HUES48 (cell line): ENCODE measurements around the gene PLXNA1.

ENCODE experiments used
- H3K27ac ChIP-seq: one replicate; pipeline ENCODE4 v1.7.0; 2013; ENCODE audit warnings: low read depth, low read length, inconsistent platforms
- H3K27me3 ChIP-seq: 2 replicates; pipeline ENCODE4 v1.6.1; 2013; ENCODE audit warnings: mild to moderate bottlenecking, low read length; ENCODE audit not compliant: control insufficient read depth, insufficient read depth
- H3K36me3 ChIP-seq: 2 replicates; pipeline ENCODE4 v1.6.1; 2013; ENCODE audit warnings: low read length; ENCODE audit not compliant: control insufficient read depth, insufficient read depth
- H3K4me1 ChIP-seq: 2 replicates; pipeline ENCODE4 v1.6.1; 2013; ENCODE audit warnings: mild to moderate bottlenecking, low read length; ENCODE audit not compliant: control insufficient read depth, insufficient read depth
- H3K4me3 ChIP-seq: 2 replicates; pipeline ENCODE4 v1.5.1; 2013; ENCODE audit warnings: mild to moderate bottlenecking, low read depth, low read length
- H3K9ac ChIP-seq: 2 replicates; pipeline ENCODE4 v1.6.1; 2013; ENCODE audit warnings: mild to moderate bottlenecking, low read depth, low read length, moderate library complexity
- H3K9me3 ChIP-seq: 2 replicates; pipeline ENCODE4 v1.6.1; 2013; ENCODE audit warnings: low read length; ENCODE audit not compliant: control insufficient read depth, insufficient read depth

PLXNA1 gene

GRCh38 chr3:126982126-126982470 lies 817 bp upstream of the PLXNA1 start:
- H3K27ac ChIP-seq = no peak overlapping the region
- peaks cover 10% of the 10 kb centered on the region for H3K27me3 ChIP-seq
- H3K9ac ChIP-seq = 0 out of 2 replicates have a peak overlapping the region, but pooled peaks have one; percentile 26
- no peaks in the 10 kb centered on the region for H3K36me3 ChIP-seq
- no peaks in the 10 kb centered on the region for H3K9me3 ChIP-seq
- H3K4me1 ChIP-seq = peaks cover 11% of the 10 kb centered on the region
- H3K4me3 ChIP-seq = peak overlapping the region; percentile 72

DNA sequence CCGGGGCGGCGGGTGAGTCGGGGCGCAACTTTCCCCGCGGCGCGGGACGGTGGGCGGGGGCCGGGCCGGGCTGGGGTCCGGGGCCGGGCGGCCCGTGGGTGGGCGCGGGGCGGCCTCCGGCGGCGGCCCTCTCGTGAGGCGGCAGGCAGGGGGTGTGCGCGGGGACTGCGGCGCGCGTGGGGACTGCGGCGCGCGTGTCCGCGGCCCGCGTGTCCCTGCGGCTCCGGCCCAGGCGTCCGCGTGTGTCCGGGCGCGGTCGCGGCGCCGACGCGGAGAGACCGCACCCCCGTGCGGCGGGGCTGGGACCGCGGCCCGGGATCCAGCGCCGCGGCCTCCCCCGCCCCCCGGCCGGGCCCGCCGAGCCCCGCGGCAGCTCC lies 349 bp downstream of the PLXNA1 start:
- Histone ChIP-seq H3K27me3 (peaks cover 10% of the 10 kb centered on the region), H3K9me3 (no peaks in the 10 kb centered on the region), H3K9ac (no peak overlapping the region), H3K4me3 (peak overlapping the region; percentile 75; the same call in 1 of the 2 replicates), H3K4me1 (peaks cover 11% of the 10 kb centered on the region), H3K27ac (no peak overlapping the region), H3K36me3 (no peaks in the 10 kb centered on the region)

DNA sequence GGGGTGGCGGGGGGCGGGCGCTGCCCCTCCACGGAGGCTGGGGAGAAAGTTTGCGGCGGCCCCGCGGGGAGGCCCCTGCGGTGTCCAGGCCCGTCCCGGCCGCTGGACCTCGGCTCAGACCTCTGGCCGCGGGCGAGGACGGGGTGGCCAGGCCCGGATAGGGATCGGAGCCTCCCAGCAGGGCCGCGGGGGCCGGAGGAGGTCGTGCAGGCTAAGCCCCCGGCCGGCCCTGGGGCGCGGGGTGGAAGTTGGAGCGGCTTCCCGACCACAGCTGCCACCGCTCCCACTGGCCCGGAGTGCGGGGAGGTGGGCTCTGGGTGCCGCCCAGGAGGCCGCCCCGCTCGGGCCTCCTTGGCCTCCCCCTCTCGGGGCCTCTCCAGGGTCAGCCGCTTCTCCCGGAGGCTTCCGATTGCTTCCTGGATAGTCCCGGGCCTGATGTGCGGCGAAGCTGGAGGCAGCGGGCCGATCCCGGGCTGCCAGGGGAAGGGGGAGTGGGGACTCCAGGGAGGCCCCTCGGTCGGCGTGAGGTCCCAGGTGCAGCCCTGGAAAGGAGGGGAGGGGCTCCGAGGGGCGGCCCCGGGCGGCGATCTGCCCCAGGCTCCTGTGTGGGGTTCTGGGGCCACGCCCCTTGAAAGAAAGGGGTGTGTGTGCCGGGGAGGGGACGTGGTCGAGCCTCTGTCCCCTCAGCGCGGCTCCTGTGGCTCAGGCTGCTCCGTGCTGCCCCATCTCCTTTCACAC lies 907 bp downstream of the PLXNA1 start:
- peak overlapping the region; percentile 75 for H3K4me3 ChIP-seq
- peaks cover 10% of the 10 kb centered on the region for H3K27me3 ChIP-seq
- H3K27ac ChIP-seq = no peak overlapping the region
- peak overlapping the region; percentile 18; the same call in 1 of the 2 replicates for H3K9ac ChIP-seq
- no peaks in the 10 kb centered on the region for H3K9me3 ChIP-seq
- peaks cover 11% of the 10 kb centered on the region for H3K4me1 ChIP-seq
- peaks cover 1% of the 10 kb centered on the region; the same call in 1 of the 2 replicates for H3K36me3 ChIP-seq

GRCh38 chr3:126984391-126985131 lies 1.6 kb downstream of the PLXNA1 start:
- H3K4me1 ChIP-seq = peaks cover 11% of the 10 kb centered on the region
- 0 out of 2 replicates have a peak overlapping the region, but pooled peaks have one; percentile 18 for H3K9ac ChIP-seq

GRCh38 chr3:126985132-126985985 lies 2.4 kb downstream of the PLXNA1 start:
- no peak overlapping the region for H3K27ac ChIP-seq
- peaks cover 17% of the 10 kb centered on the region for H3K36me3 ChIP-seq
- H3K9me3 ChIP-seq = no peaks in the 10 kb centered on the region
- no peak overlapping the region for H3K4me3 ChIP-seq
- peaks cover 11% of the 10 kb centered on the region for H3K4me1 ChIP-seq
- no peak overlapping the region for H3K9ac ChIP-seq
- peaks cover 10% of the 10 kb centered on the region for H3K27me3 ChIP-seq

More at GRCh38 chr3:126984391-126985131, 1.6 kb downstream of the PLXNA1 start:
- peak overlapping the region; percentile 75 for H3K4me3 ChIP-seq
- no peak overlapping the region for H3K27ac ChIP-seq
- no peaks in the 10 kb centered on the region for H3K9me3 ChIP-seq
- H3K27me3 ChIP-seq = peaks cover 10% of the 10 kb centered on the region
- peaks cover 9% of the 10 kb centered on the region for H3K36me3 ChIP-seq

DNA sequence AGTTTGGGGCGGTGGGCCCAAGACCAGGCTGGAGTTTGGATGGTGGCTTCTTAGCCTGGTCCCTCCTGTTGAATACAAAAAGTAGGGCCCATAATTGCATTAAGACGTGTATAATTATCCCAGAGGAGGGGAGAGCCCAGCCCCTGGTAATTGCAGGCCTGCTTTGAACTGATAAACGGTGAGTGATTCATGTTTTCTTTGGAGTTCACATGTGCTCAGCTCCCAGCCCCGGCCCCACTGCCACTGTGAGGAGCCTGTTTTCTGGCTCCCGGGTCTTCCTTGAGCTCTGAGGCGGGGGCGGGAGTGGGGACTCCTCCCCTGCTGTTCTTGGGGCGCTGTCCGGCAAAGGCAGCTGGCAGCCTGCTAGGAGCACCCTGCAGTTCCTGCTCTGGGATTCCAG lies 3.1 kb downstream of the PLXNA1 start:
- no peak overlapping the region for H3K9ac ChIP-seq

DNA sequence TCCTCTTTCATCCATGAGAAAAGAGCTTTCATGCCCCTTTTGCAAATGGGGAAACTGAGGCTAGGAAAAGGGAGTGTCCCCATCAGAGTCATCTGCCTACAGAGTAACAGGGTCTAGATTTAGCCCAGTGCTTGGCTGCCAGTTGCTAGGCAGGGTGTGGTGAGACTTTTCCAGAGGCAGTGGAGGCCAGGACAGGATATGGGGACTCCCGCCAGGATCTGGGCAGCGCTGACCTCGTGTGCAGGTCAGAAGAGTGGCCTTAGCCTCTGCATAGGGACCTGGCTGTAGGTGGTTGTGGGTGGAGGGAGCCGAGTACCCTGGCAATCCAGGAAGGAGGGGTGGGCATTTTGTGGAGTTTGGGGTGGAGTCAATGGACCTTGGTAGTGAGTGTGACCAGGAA lies 4.2 kb downstream of the PLXNA1 start:
- Histone ChIP-seq H3K27ac (no peak overlapping the region), H3K27me3 (no peaks in the 10 kb centered on the region; the same call in 1 of the 2 replicates), H3K9me3 (no peaks in the 10 kb centered on the region), H3K9ac (no peak overlapping the region), H3K4me3 (no peak overlapping the region), H3K36me3 (peaks cover 32% of the 10 kb centered on the region), H3K4me1 (peaks cover 7% of the 10 kb centered on the region)

More for the DNA sequence above, 3.1 kb downstream of the PLXNA1 start:
- H3K4me1 ChIP-seq = peaks cover 11% of the 10 kb centered on the region
- peaks cover 10% of the 10 kb centered on the region for H3K27me3 ChIP-seq
- H3K27ac ChIP-seq = no peak overlapping the region
- no peaks in the 10 kb centered on the region for H3K9me3 ChIP-seq
- H3K36me3 ChIP-seq = peaks cover 23% of the 10 kb centered on the region
- H3K4me3 ChIP-seq = no peak overlapping the region

DNA sequence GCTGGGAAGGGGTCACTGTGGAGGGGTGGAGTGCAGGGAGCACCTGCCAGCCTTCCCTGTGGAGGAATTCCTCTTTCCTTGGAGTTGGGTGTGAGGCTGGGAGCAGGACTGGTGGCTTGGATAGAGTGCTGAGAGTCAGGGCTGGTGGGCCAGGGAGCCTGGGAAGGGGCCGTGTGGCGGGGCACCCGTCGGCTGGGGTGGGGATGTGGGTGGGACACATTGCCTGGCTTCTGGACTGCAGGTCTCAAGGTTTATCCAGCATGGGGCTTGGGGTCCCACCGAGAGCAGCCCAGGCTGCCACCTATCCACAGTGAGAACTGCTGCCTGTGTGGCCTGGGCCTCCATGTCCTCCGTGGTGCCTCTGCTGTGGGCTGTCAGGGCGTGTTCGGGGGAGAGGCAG lies 4.7 kb downstream of the PLXNA1 start:
- Histone ChIP-seq H3K4me3 (no peak overlapping the region), H3K27ac (no peak overlapping the region), H3K4me1 (peaks cover 7% of the 10 kb centered on the region; the same call in 1 of the 2 replicates), H3K27me3 (no peaks in the 10 kb centered on the region), H3K36me3 (peaks cover 32% of the 10 kb centered on the region), H3K9me3 (no peaks in the 10 kb centered on the region), H3K9ac (no peak overlapping the region)

GRCh38 chr3:126988451-126989021 lies 5.6 kb downstream of the PLXNA1 start:
- peaks cover 32% of the 10 kb centered on the region for H3K36me3 ChIP-seq
- peaks cover 7% of the 10 kb centered on the region; the same call in 1 of the 2 replicates for H3K4me1 ChIP-seq
- H3K9me3 ChIP-seq = no peaks in the 10 kb centered on the region
- no peak overlapping the region for H3K27ac ChIP-seq
- no peak overlapping the region for H3K4me3 ChIP-seq
- H3K9ac ChIP-seq = no peak overlapping the region
- no peaks in the 10 kb centered on the region for H3K27me3 ChIP-seq

DNA sequence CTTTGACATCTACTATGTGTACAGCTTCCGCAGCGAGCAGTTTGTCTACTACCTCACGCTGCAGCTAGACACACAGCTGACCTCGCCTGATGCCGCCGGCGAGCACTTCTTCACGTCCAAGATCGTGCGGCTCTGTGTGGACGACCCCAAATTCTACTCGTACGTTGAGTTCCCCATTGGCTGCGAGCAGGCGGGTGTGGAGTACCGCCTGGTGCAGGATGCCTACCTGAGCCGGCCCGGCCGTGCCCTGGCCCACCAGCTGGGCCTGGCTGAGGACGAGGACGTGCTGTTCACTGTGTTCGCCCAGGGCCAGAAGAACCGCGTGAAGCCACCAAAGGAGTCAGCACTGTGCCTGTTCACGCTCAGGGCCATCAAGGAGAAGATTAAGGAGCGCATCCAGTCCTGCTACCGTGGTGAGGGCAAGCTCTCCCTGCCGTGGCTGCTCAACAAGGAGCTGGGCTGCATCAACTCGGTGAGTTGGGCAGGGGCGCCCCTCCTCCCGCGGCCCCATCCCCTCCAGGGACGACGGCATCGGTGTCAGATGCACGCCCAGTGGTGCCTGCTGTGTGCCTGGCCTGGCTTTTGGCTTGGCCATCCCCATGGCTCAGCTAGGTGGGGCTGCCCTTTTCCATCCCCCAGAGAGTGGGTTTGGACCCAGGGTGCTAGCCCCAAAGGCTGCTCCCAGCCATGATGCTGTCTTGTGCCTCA lies 6.6 kb downstream of the PLXNA1 start:
- Histone ChIP-seq H3K9me3 (no peaks in the 10 kb centered on the region), H3K27ac (no peak overlapping the region), H3K9ac (no peak overlapping the region), H3K27me3 (no peaks in the 10 kb centered on the region), H3K4me1 (peaks cover 3% of the 10 kb centered on the region; the same call in 1 of the 2 replicates), H3K36me3 (peaks cover 32% of the 10 kb centered on the region), H3K4me3 (no peak overlapping the region)
